HPDE6-E6E7 (cell line): ENCODE data around the gene TAF4.
A peak's percentile ranks its signal among the peaks of the same experiment; 100 is the strongest.
"Not testable (repeated sequence)": the region's sequence is repeated elsewhere in the genome, so short reads cannot be mapped to it uniquely, and the experiment has no call there.

Experiments
- DNase-seq: peaks from one replicate; pipeline ENCODE4 v3.0.0; 2011; ENCODE audit warnings: missing footprints; ENCODE audit errors: extremely low spot score

Gene TAF4

GRCh38 chr20:62065674-62066338, at the start of gene TAF4:
TSS of gene TAF4 (minus strand) at chr20:62065881. CDS start at chr20:62065810, 71 bp downstream.
- peak; percentile 99 for DNase-seq

GRCh38 chr20:62114894-62115293, 49.2 kb upstream of the TAF4 start:
- no peak for DNase-seq

- no peak for DNase-seq
Observed at GRCh38 chr20:62112368-62112767, 46.7 kb upstream of the TAF4 start.

GRCh38 chr20:62111148-62111547, 45.5 kb upstream of the TAF4 start:
- no peak for DNase-seq

- DNase-seq: no peak
Observed at GRCh38 chr20:62105592-62105991, 39.9 kb upstream of the TAF4 start.

GRCh38 chr20:62104791-62105345, 39.2 kb upstream of the TAF4 start:
- DNase-seq: no peak

GRCh38 chr20:62104234-62104789, 38.6 kb upstream of the TAF4 start:
- DNase-seq: no peak

- DNase-seq: no peak
Observed at GRCh38 chr20:62103508-62104233, 38.0 kb upstream of the TAF4 start.

- DNase-seq: no peak
Observed at GRCh38 chr20:62101078-62101477, 35.4 kb upstream of the TAF4 start.

GRCh38 chr20:62097881-62098407, 32.3 kb upstream of the TAF4 start:
- DNase-seq: no peak

GRCh38 chr20:62096421-62097380, 31.0 kb upstream of the TAF4 start:
- DNase-seq: no peak

GRCh38 chr20:62089393-62089792, 23.7 kb upstream of the TAF4 start:
- DNase-seq: no peak

- peak; percentile 98 for DNase-seq
Observed at GRCh38 chr20:62088258-62089127, 22.8 kb upstream of the TAF4 start.

GRCh38 chr20:62087632-62088031, 22.0 kb upstream of the TAF4 start:
- no peak for DNase-seq

GRCh38 chr20:62087227-62087626, 21.5 kb upstream of the TAF4 start:
- no peak for DNase-seq

- no peak for DNase-seq
Observed at GRCh38 chr20:62085206-62085605, 19.5 kb upstream of the TAF4 start.

GRCh38 chr20:62084224-62084623, 18.5 kb upstream of the TAF4 start:
- DNase-seq: not testable (repeated sequence)

GRCh38 chr20:62083312-62083711, 17.6 kb upstream of the TAF4 start:
- DNase-seq: no peak

- no peak for DNase-seq
Observed at GRCh38 chr20:62080249-62080990, 14.7 kb upstream of the TAF4 start.

GRCh38 chr20:62079166-62079565, 13.5 kb upstream of the TAF4 start:
- no peak for DNase-seq
